ENCODE measurements around the gene INPP5E. TPM values are rescaled to one million over a fixed set of nuclear protein-coding genes. Genes with fewer than 3 reads are reported as not detected.

Gene INPP5E
- total RNA-seq, result 3.9 TPM
- 17.5 TPM for polyA plus RNA-seq
- long read RNA-seq, donor 1, result 0 reads
- long read RNA-seq, donor 2, result 0 reads
- long read RNA-seq, donor 3, full-length matches to known transcripts, result 1 of 1 reads
- long read RNA-seq, donor 3, partial matches to known transcripts, result 0 of 1 reads
- long read RNA-seq, donor 3, other reads (novel, unspliced or antisense), result 0 of 1 reads
- long read RNA-seq, donor 4, full-length matches to known transcripts, result 2 of 2 reads
- long read RNA-seq, donor 4, partial matches to known transcripts, result 0 of 2 reads
- long read RNA-seq, donor 4, other reads (novel, unspliced or antisense), result 0 of 2 reads
- long read RNA-seq, donor 5, full-length matches to known transcripts, result 11 of 11 reads
- long read RNA-seq, donor 5, partial matches to known transcripts, result 0 of 11 reads
- long read RNA-seq, donor 5, other reads (novel, unspliced or antisense), result 0 of 11 reads
- long read RNA-seq, donor 6, full-length matches to known transcripts, result 3 of 3 reads
- long read RNA-seq, donor 6, partial matches to known transcripts, result 0 of 3 reads
- long read RNA-seq, donor 6, other reads (novel, unspliced or antisense), result 0 of 3 reads
- long read RNA-seq, donor 7, result 0 reads
- long read RNA-seq, donor 8, full-length matches to known transcripts, result 1 of 1 reads
- long read RNA-seq, donor 8, partial matches to known transcripts, result 0 of 1 reads
- long read RNA-seq, donor 8, other reads (novel, unspliced or antisense), result 0 of 1 reads
- long read RNA-seq, donor 9, full-length matches to known transcripts, result 1 of 1 reads
- long read RNA-seq, donor 9, partial matches to known transcripts, result 0 of 1 reads
- long read RNA-seq, donor 9, other reads (novel, unspliced or antisense), result 0 of 1 reads
- long read RNA-seq, donor 10, full-length matches to known transcripts, result 6 of 6 reads
- long read RNA-seq, donor 10, partial matches to known transcripts, result 0 of 6 reads
- long read RNA-seq, donor 10, other reads (novel, unspliced or antisense), result 0 of 6 reads

DNA sequence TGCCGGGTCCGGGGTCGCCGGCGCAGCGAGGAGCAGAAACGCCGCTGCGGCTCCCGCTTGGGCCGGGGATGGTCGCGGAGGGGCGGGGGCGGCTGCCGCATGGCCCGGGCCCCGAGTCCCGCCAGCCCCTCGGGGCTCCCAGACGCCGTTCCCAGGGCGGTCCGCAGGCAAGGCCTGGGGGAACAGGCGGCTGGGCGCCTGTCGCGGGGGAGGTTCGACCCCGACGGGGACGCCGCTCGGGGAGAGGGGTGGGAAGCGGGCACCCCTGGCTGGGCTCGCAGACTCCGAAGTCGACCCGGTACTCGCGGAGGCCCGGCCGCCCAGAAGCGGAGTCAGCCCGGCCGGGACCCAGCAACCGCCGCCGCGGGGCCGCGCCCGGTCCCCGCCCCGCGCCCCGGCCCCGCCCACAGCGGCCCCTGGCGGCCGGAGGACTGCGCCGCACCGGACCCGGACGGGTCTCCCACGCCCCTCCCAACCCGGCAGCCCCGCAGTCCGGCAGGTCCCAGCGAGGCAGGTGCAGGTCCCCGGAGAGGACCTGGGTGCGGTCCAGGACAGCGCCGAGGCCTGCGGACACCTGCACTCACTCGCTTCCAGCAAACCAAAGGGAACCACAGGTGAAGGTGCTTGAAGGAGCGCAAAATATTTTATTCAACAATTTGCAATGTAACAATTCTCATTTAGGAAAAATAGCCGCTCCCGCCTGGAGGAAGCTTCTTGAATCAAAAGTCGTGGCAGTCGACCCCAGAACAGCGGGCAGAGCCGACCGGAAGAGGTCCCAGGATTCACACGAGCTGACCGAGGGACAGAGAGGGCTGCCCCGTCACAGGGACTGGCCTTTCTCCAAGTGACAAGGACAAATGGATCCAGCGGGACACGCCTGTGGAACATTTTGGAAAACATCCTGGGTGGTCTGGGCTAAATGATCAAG lies at the start of gene INPP5E:
INPP5E (minus strand) TSS at position 365 of the 928 bp plus-strand sequence. CDS start 426 bp downstream, outside the sequence.
- DNase-seq (ENCODE audit: low read depth in 6 of 9, low spot score in 9 of 9), result peak in 8 of 9 donors; percentile 33 to 83 (median 61)
- Histone ChIP-seq H3K4me3 (ENCODE audit: low read length in 2 of 2) (peak within 1 kb of the TSS; percentile 56 to 91), H3K27ac (ENCODE audit: low read depth in 1 of 2, low read length in 1 of 2) (no peak within 1 kb of the TSS), H3K27me3 (ENCODE audit: control insufficient read depth in 2 of 2, insufficient read depth in 1 of 2, low read length in 1 of 2) (peaks cover 0 to 10% of the 10 kb centered on the region in 2 donors), H3K4me1 (ENCODE audit: control insufficient read depth in 2 of 2, insufficient read depth in 2 of 2, low read length in 2 of 2) (peaks cover 17 to 24% of the 10 kb centered on the region in 2 donors), H3K9me3 (ENCODE audit: control insufficient read depth in 2 of 2, insufficient read depth in 1 of 2, low read length in 1 of 2) (peaks cover 0 to 4% of the 10 kb centered on the region in 2 donors), H3K36me3 (ENCODE audit: control insufficient read depth in 2 of 2, insufficient read depth in 2 of 2, low read length in 1 of 2) (peaks cover 45% of the 10 kb centered on the region in 2 donors)
- WGBS, result 12% methylated on average over 90 of the region's 90 CpGs

GRCh38 chr9:136488247-136489214 lies 48.9 kb upstream of the INPP5E start:
- 45% methylated on average over 22 of the region's 22 CpGs for WGBS
- Histone ChIP-seq H3K4me3 (ENCODE audit: low read length in 2 of 2) (no peak overlapping the region), H3K36me3 (ENCODE audit: control insufficient read depth in 2 of 2, insufficient read depth in 2 of 2, low read length in 1 of 2) (peaks cover 3 to 8% of the 10 kb centered on the region in 2 donors), H3K27ac (ENCODE audit: low read depth in 1 of 2, low read length in 1 of 2) (no peak overlapping the region), H3K27me3 (ENCODE audit: control insufficient read depth in 2 of 2, insufficient read depth in 1 of 2, low read length in 1 of 2) (no peaks in the 10 kb centered on the region), H3K4me1 (ENCODE audit: control insufficient read depth in 2 of 2, insufficient read depth in 2 of 2, low read length in 2 of 2) (peaks cover 5 to 23% of the 10 kb centered on the region in 2 donors), H3K9me3 (ENCODE audit: control insufficient read depth in 2 of 2, insufficient read depth in 1 of 2, low read length in 1 of 2) (no peaks in the 10 kb centered on the region)
- DNase-seq (ENCODE audit: low read depth in 6 of 9, low spot score in 9 of 9), result peak in 7 of 9 donors; percentile 14 to 74 (median 62)

DNA sequence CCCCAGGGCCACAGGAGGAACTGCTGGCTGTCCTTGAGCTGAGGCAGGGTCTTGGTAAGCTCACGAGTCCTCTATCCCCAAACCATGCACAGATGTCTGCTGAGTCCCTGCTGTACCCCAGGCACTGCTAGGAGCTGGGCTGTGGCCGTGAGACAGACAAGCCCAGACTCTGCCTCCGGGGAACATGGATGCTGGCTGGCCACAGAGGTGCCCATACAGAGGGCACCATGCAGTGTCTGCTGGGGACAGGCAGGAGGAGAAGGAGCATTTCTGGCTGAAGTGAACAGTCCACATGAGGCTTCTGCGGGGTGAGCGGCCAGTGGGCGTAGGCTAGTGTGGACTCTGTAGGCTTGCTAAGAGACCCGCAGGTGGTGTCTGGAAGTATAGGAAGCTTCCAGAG lies 48.0 kb upstream of the INPP5E start:
- no peak overlapping the region for H3K27ac ChIP-seq (ENCODE audit: low read depth in 1 of 2, low read length in 1 of 2)

GRCh38 chr9:136486823-136487620 lies 47.4 kb upstream of the INPP5E start:
- Histone ChIP-seq H3K36me3 (ENCODE audit: control insufficient read depth in 2 of 2, insufficient read depth in 2 of 2, low read length in 1 of 2) (no peaks in the 10 kb centered on the region), H3K27ac (ENCODE audit: low read depth in 1 of 2, low read length in 1 of 2) (no peak overlapping the region), H3K9me3 (ENCODE audit: control insufficient read depth in 2 of 2, insufficient read depth in 1 of 2, low read length in 1 of 2) (no peaks in the 10 kb centered on the region), H3K4me3 (ENCODE audit: low read length in 2 of 2) (no peak overlapping the region), H3K27me3 (ENCODE audit: control insufficient read depth in 2 of 2, insufficient read depth in 1 of 2, low read length in 1 of 2) (no peaks in the 10 kb centered on the region), H3K4me1 (ENCODE audit: control insufficient read depth in 2 of 2, insufficient read depth in 2 of 2, low read length in 2 of 2) (peaks cover 5 to 23% of the 10 kb centered on the region in 2 donors)
- 97% methylated on average over 18 of the region's 18 CpGs for WGBS
- DNase-seq (ENCODE audit: low read depth in 6 of 9, low spot score in 9 of 9), result no peak

More for the DNA sequence above, 48.0 kb upstream of the INPP5E start:
- Histone ChIP-seq H3K9me3 (ENCODE audit: control insufficient read depth in 2 of 2, insufficient read depth in 1 of 2, low read length in 1 of 2) (no peaks in the 10 kb centered on the region), H3K4me1 (ENCODE audit: control insufficient read depth in 2 of 2, insufficient read depth in 2 of 2, low read length in 2 of 2) (peaks cover 5 to 23% of the 10 kb centered on the region in 2 donors), H3K4me3 (ENCODE audit: low read length in 2 of 2) (no peak overlapping the region), H3K27me3 (ENCODE audit: control insufficient read depth in 2 of 2, insufficient read depth in 1 of 2, low read length in 1 of 2) (no peaks in the 10 kb centered on the region), H3K36me3 (ENCODE audit: control insufficient read depth in 2 of 2, insufficient read depth in 2 of 2, low read length in 1 of 2) (peaks cover 0 to under 1% of the 10 kb centered on the region in 2 donors)
- DNase-seq (ENCODE audit: low read depth in 6 of 9, low spot score in 9 of 9), result no peak
- WGBS, result 94% methylated on average over 7 of the region's 7 CpGs

- no peaks in the 10 kb centered on the region for H3K27me3 ChIP-seq (ENCODE audit: control insufficient read depth in 2 of 2, insufficient read depth in 1 of 2, low read length in 1 of 2)
- DNase-seq (ENCODE audit: low read depth in 6 of 9, low spot score in 9 of 9), result no peak
- H3K9me3 ChIP-seq (ENCODE audit: control insufficient read depth in 2 of 2, insufficient read depth in 1 of 2, low read length in 1 of 2), result no peaks in the 10 kb centered on the region
- WGBS, result 98% methylated on average over 7 of the region's 7 CpGs
- peaks cover 13 to 30% of the 10 kb centered on the region in 2 donors for H3K4me1 ChIP-seq (ENCODE audit: control insufficient read depth in 2 of 2, insufficient read depth in 2 of 2, low read length in 2 of 2)
- no peak overlapping the region for H3K4me3 ChIP-seq (ENCODE audit: low read length in 2 of 2)
- no peaks in the 10 kb centered on the region for H3K36me3 ChIP-seq (ENCODE audit: control insufficient read depth in 2 of 2, insufficient read depth in 2 of 2, low read length in 1 of 2)
- no peak overlapping the region for H3K27ac ChIP-seq (ENCODE audit: low read depth in 1 of 2, low read length in 1 of 2)
Measured at GRCh38 chr9:136486131-136486530, 46.5 kb upstream of the INPP5E start.

DNA sequence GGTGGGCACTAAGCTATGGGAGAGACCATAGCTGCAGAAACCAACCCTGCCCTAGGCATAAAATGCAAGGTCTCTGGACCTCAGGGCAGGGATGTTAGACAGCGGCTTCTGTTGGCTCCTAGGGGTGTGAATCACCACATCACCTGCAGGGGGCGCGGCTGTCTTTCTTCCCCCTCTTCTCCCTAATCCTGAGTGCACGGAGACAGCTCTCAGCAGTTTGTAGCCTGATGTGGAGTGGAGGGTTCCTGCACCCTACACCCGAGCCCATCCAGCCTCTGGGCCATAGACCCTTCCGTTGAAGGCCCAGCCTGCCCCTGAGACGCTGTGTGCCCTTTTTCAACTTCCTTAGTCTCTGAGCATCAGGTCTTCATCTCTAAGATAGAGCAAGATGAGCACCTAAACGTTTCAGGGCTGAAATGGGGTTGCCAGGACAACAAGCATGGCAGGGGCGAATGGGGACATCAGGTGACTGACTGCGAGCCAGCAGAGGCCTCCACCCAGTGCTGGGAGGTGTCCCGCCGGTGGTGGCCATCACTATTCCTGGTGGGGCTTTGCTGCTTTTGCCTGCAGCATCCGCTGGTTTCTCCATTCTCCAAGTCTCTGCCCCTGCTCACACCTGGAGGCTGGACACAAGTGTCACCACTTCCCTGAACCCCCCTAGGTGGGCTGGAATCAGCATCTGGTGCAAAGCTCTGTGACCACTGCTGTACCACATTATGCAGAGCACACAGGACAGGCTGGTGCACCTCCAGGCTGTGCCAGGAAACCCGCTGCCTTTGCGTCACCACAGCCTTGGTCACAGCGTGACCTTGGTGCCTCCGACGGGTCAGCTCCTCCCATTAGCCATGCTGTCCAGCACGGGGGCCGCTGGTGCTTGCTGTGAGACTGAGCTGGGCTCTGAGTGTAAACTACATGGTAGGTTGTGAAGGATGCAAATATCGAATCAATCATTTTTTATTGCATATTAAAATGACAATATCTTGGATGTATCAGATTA lies 45.7 kb upstream of the INPP5E start:
- no peaks in the 10 kb centered on the region for H3K36me3 ChIP-seq (ENCODE audit: control insufficient read depth in 2 of 2, insufficient read depth in 2 of 2, low read length in 1 of 2)
- H3K4me3 ChIP-seq (ENCODE audit: low read length in 2 of 2), result no peak overlapping the region
- no peaks in the 10 kb centered on the region for H3K27me3 ChIP-seq (ENCODE audit: control insufficient read depth in 2 of 2, insufficient read depth in 1 of 2, low read length in 1 of 2)
- DNase-seq (ENCODE audit: low read depth in 6 of 9, low spot score in 9 of 9), result peak; percentile 57 to 88 (median 76)
- 59% methylated on average over 21 of the region's 21 CpGs for WGBS
- H3K9me3 ChIP-seq (ENCODE audit: control insufficient read depth in 2 of 2, insufficient read depth in 1 of 2, low read length in 1 of 2), result no peaks in the 10 kb centered on the region
- no peak overlapping the region for H3K27ac ChIP-seq (ENCODE audit: low read depth in 1 of 2, low read length in 1 of 2)
- peaks cover 13 to 31% of the 10 kb centered on the region in 2 donors for H3K4me1 ChIP-seq (ENCODE audit: control insufficient read depth in 2 of 2, insufficient read depth in 2 of 2, low read length in 2 of 2)
